HUDEP-2 (cell line): ENCODE data around the gene TEKT3.
A peak's percentile ranks its signal among the peaks of the same experiment; 100 is the strongest.

Source experiments
- DNase-seq, 76 experiments: peaks; one replicate each; lab custom pipeline; 2025; ENCODE audit not compliant: unreplicated experiment in 76 of 76; lab: John Stamatoyannopoulos, UW

The TEKT3 gene

GRCh38 chr17:15341385-15341849 lies at the start of gene TEKT3:
TEKT3 (minus strand) TSS chr17:15341597; CDS start chr17:15331585, 10,012 bp downstream.
- peak in 34 of 76 experiments; percentile 1 to 58 (median 20) for DNase-seq

GRCh38 chr17:15388356-15389041 lies 47.1 kb upstream of the TEKT3 start:
- no peak for DNase-seq

- no peak for DNase-seq
These were observed 44.7 kb upstream of the TEKT3 start for GRCh38 chr17:15386083-15386482.

GRCh38 chr17:15385305-15385704 lies 43.9 kb upstream of the TEKT3 start:
- no peak for DNase-seq

GRCh38 chr17:15384142-15384787 lies 42.9 kb upstream of the TEKT3 start:
- no peak for DNase-seq

GRCh38 chr17:15382914-15383313 lies 41.5 kb upstream of the TEKT3 start:
- no peak for DNase-seq

GRCh38 chr17:15381707-15382106 lies 40.3 kb upstream of the TEKT3 start:
- DNase-seq: no peak

GRCh38 chr17:15380446-15380845 lies 39.0 kb upstream of the TEKT3 start:
- DNase-seq: no peak

GRCh38 chr17:15379659-15380058 lies 38.3 kb upstream of the TEKT3 start:
- no peak for DNase-seq

GRCh38 chr17:15378243-15378642 lies 36.8 kb upstream of the TEKT3 start:
- no peak for DNase-seq

- no peak for DNase-seq
These were observed 36.2 kb upstream of the TEKT3 start for GRCh38 chr17:15377616-15378015.

- DNase-seq: no peak
These were observed 35.8 kb upstream of the TEKT3 start for GRCh38 chr17:15377200-15377599.

GRCh38 chr17:15371376-15372130 lies 30.2 kb upstream of the TEKT3 start:
- DNase-seq: no peak

GRCh38 chr17:15368600-15368999 lies 27.2 kb upstream of the TEKT3 start:
- no peak for DNase-seq

- no peak for DNase-seq
These were observed 24.6 kb upstream of the TEKT3 start for GRCh38 chr17:15366026-15366425.

GRCh38 chr17:15364615-15365014 lies 23.2 kb upstream of the TEKT3 start:
- DNase-seq: no peak

GRCh38 chr17:15363702-15364101 lies 22.3 kb upstream of the TEKT3 start:
- DNase-seq: no peak

GRCh38 chr17:15361592-15361991 lies 20.2 kb upstream of the TEKT3 start:
- no peak for DNase-seq

GRCh38 chr17:15361151-15361550 lies 19.8 kb upstream of the TEKT3 start:
- DNase-seq: no peak

GRCh38 chr17:15354256-15354655 lies 12.9 kb upstream of the TEKT3 start:
- no peak for DNase-seq

- DNase-seq: peak in 1 of 76 experiments; percentile 0
These were observed 10.5 kb upstream of the TEKT3 start for GRCh38 chr17:15351925-15352324.

- DNase-seq: no peak
These were observed 10.1 kb upstream of the TEKT3 start for GRCh38 chr17:15351478-15351840.
